IMR-90 (cell line): ENCODE measurements around the gene SARM1. TPM values are rescaled to one million over a fixed set of nuclear protein-coding genes. Genes with fewer than 3 reads are reported as not detected.

Source experiments
- ATAC-seq: fragments of 200-7000 bp; cut with Tn5 transposase; 2 replicates; pipeline ENCODE4 v1.9.1; 2020; ENCODE audit warnings: low read depth, mild to moderate bottlenecking, moderate library complexity
- BruUV-seq: library from RNA; stranded (reverse); fragments of 400-500 nt; replicated peaks from 2 replicates; lab custom pipeline; 2021; lab: Mats Ljungman, UMichigan
- CTCF ChIA-PET: fragments of 300-600 bp; formaldehyde crosslinking; extraction: SDS; loops from one replicate; lab custom pipeline; 2021; ENCODE audit warnings: antibody characterized with exemption; lab: Yijun Ruan, JAX
- POLR2A ChIA-PET: fragments of 300-600 bp; sonication (Branson Sonifier 250); formaldehyde crosslinking; loops from one replicate; lab custom pipeline; 2022; ENCODE audit warnings: antibody characterized with exemption; ENCODE audit not compliant: unreplicated experiment; lab: Charles Lee
- DNase-seq: peaks from one replicate; pipeline ENCODE4 v3.0.0; 2013
- H2AFZ ChIP-seq: replicated peaks from 2 replicates; pipeline ENCODE3; 2013; ENCODE audit warnings: low read length, mild to moderate bottlenecking; ENCODE audit not compliant: poor library complexity
- H2AK5ac ChIP-seq: 2 replicates; pipeline ENCODE4 v1.6.1; 2013; ENCODE audit warnings: low read depth, low read length, inconsistent platforms
- H2AK9ac ChIP-seq: replicated peaks from 2 replicates; pipeline ENCODE3; 2013; ENCODE audit warnings: mild to moderate bottlenecking, low read depth, low read length, moderate library complexity; ENCODE audit not compliant: poor library complexity
- H2BK120ac ChIP-seq: 2 replicates; pipeline ENCODE4 v1.6.1; 2013; ENCODE audit warnings: low read depth, low read length, inconsistent platforms
- H2BK15ac ChIP-seq: 3 replicates; pipeline ENCODE4 v1.6.1; 2013; ENCODE audit warnings: low read depth, low read length, inconsistent platforms
- H2BK20ac ChIP-seq: 2 replicates; pipeline ENCODE4 v1.6.1; 2013; ENCODE audit warnings: low read depth, mild to moderate bottlenecking, inconsistent platforms, low read length, moderate library complexity
- H2BK5ac ChIP-seq: 2 replicates; pipeline ENCODE4 v1.6.1; 2013; ENCODE audit warnings: mild to moderate bottlenecking, low read depth, low read length, inconsistent platforms; ENCODE audit not compliant: poor library complexity, severe bottlenecking
- H3K14ac ChIP-seq: replicated peaks from 2 replicates; pipeline ENCODE4 v1.6.1; 2013; ENCODE audit warnings: low read depth, low read length, inconsistent platforms
- H3K18ac ChIP-seq: 2 replicates; pipeline ENCODE4 v1.6.1; 2013; ENCODE audit warnings: low read depth, low read length, control low read depth
- H3K23ac ChIP-seq: 2 replicates; pipeline ENCODE4 v1.6.1; 2013; ENCODE audit warnings: low read depth, low read length, inconsistent platforms
- H3K27ac ChIP-seq: 2 replicates; pipeline ENCODE4 v1.5.1; 2013; ENCODE audit warnings: mild to moderate bottlenecking, control low read depth, low read length; ENCODE audit not compliant: insufficient read depth
- H3K27me3 ChIP-seq: 2 replicates; pipeline ENCODE4 v1.6.1; 2013; ENCODE audit warnings: low read length; ENCODE audit not compliant: control insufficient read depth, insufficient read depth
- H3K36me3 ChIP-seq: 2 replicates; pipeline ENCODE4 v1.6.1; 2013; ENCODE audit warnings: low read length, mixed read lengths; ENCODE audit not compliant: control insufficient read depth, insufficient read depth
- H3K4ac ChIP-seq: 2 replicates; pipeline ENCODE4 v1.6.1; 2013; ENCODE audit warnings: low read depth, low read length, inconsistent platforms
- H3K4me1 ChIP-seq: 2 replicates; pipeline ENCODE4 v1.6.1; 2013; ENCODE audit warnings: low read length, mixed read lengths; ENCODE audit not compliant: control insufficient read depth, insufficient read depth
- H3K4me2 ChIP-seq: 2 replicates; pipeline ENCODE4 v1.6.1; 2013; ENCODE audit warnings: low read depth, mild to moderate bottlenecking, control low read depth, low read length, moderate library complexity
- H3K4me3 ChIP-seq: 2 replicates; pipeline ENCODE4 v1.5.1; 2013; ENCODE audit warnings: low read depth, mild to moderate bottlenecking, control low read depth, low read length, moderate library complexity; ENCODE audit not compliant: insufficient read depth
- H3K56ac ChIP-seq: 2 replicates; pipeline ENCODE4 v1.6.1; 2013; ENCODE audit warnings: low read length, inconsistent platforms; ENCODE audit not compliant: insufficient read depth; ENCODE audit errors: extremely low read depth
- H3K79me1 ChIP-seq, 2 experiments: 2 replicates each; pipeline ENCODE4 v1.6.1; 2013; ENCODE audit warnings: low read length in 2 of 2, inconsistent platforms in 1 of 2, low read depth in 1 of 2
- H3K9ac ChIP-seq: 2 replicates; pipeline ENCODE4 v1.6.1; 2013; ENCODE audit warnings: low read depth, low read length, control low read depth
- H3K9me1 ChIP-seq: 2 replicates; pipeline ENCODE4 v1.6.1; 2013; ENCODE audit warnings: low read length, inconsistent platforms; ENCODE audit not compliant: insufficient read depth
- H3K9me3 ChIP-seq: 2 replicates; pipeline ENCODE4 v1.6.1; 2013; ENCODE audit warnings: low read length; ENCODE audit not compliant: control insufficient read depth, insufficient read depth
- H4K20me1 ChIP-seq: 2 replicates; pipeline ENCODE4 v1.6.1; 2013; ENCODE audit warnings: low read length, inconsistent platforms; ENCODE audit not compliant: insufficient read depth
- H4K5ac ChIP-seq: 2 replicates; pipeline ENCODE4 v1.6.1; 2013; ENCODE audit warnings: mild to moderate bottlenecking, low read depth, low read length, control low read depth
- H4K8ac ChIP-seq, 2 experiments: 2 replicates each; pipeline ENCODE4 v1.6.1; 2013; ENCODE audit warnings: low read depth in 2 of 2, low read length in 2 of 2, control low read depth in 1 of 2, inconsistent platforms in 1 of 2
- H4K91ac ChIP-seq: 2 replicates; pipeline ENCODE4 v1.6.1; 2013; ENCODE audit warnings: low read depth, low read length, inconsistent platforms; ENCODE audit not compliant: insufficient read depth
- BHLHE40 ChIP-seq: fragments of 150-350 bp; IDR thresholded peaks from 2 replicates; pipeline ENCODE4 v1.6.1; 2016; ENCODE audit warnings: mild to moderate bottlenecking, low read depth, low read length
- CEBPB ChIP-seq: IDR thresholded peaks from 2 replicates; pipeline ENCODE4 v1.6.1; 2012; ENCODE audit warnings: low read depth, low read length, improper control_type of control experiment
- CHD1 ChIP-seq: IDR thresholded peaks from 2 replicates; pipeline ENCODE4 v1.6.1; 2012; ENCODE audit warnings: low read depth, low read length, improper control_type of control experiment
- CTCF ChIP-seq: conservative IDR thresholded peaks from 2 replicates; pipeline ENCODE4 v1.5.1; 2012; ENCODE audit warnings: mild to moderate bottlenecking, low read depth, low read length, improper control_type of control experiment
- ELK1 ChIP-seq: fragments of 150-350 bp; IDR thresholded peaks from 2 replicates; pipeline ENCODE4 v1.6.1; 2016; ENCODE audit warnings: low read depth, mild to moderate bottlenecking, low read length, moderate library complexity, borderline replicate concordance
- FOS ChIP-seq: fragments of 150-350 bp; IDR thresholded peaks from 2 replicates; pipeline ENCODE4 v1.6.1; 2016; ENCODE audit warnings: low read depth, low read length
- MAFK ChIP-seq: IDR thresholded peaks from 2 replicates; pipeline ENCODE4 v1.6.1; 2012; ENCODE audit warnings: low read depth, low read length, improper control_type of control experiment
- MAZ ChIP-seq: IDR thresholded peaks from 2 replicates; pipeline ENCODE4 v1.6.1; 2012; ENCODE audit warnings: low read depth, mild to moderate bottlenecking, low read length, improper control_type of control experiment, moderate library complexity, borderline replicate concordance
- MXI1 ChIP-seq: IDR thresholded peaks from 2 replicates; pipeline ENCODE4 v1.6.1; 2012; ENCODE audit warnings: low read depth, mild to moderate bottlenecking, low read length, moderate library complexity, borderline replicate concordance
- POLR2A ChIP-seq: IDR thresholded peaks from 2 replicates; pipeline ENCODE4 v1.6.1; 2012; ENCODE audit warnings: mild to moderate bottlenecking, low read depth, low read length
- RAD21 ChIP-seq: IDR thresholded peaks from 2 replicates; pipeline ENCODE4 v1.6.1; 2012; ENCODE audit warnings: low read length, improper control_type of control experiment
- RCOR1 ChIP-seq: IDR thresholded peaks from 2 replicates; pipeline ENCODE4 v1.6.1; 2012; ENCODE audit warnings: mild to moderate bottlenecking, low read length, improper control_type of control experiment; ENCODE audit not compliant: insufficient replicate concordance
- RFX5 ChIP-seq: IDR thresholded peaks from 2 replicates; pipeline ENCODE4 v1.8.0; 2012; ENCODE audit warnings: low read depth, mild to moderate bottlenecking, low read length, moderate library complexity
- SMC3 ChIP-seq: fragments of 150-350 bp; IDR thresholded peaks from 2 replicates; pipeline ENCODE4 v1.6.1; 2016; ENCODE audit warnings: low read depth, mild to moderate bottlenecking, antibody characterized with exemption, low read length, moderate library complexity
- WGBS, 2 experiments: methylation state at CpG; one replicate each; pipeline versions ENCODE4 v1.1.5 to v1.1.7; 2013; ENCODE audit warnings: missing lambda C conversion rate in 2 of 2; ENCODE audit not compliant: insufficient read length in 1 of 2; ENCODE audit errors: extremely low coverage in 2 of 2; 5-methylcytosine and 5-hydroxymethylcytosine counted together
- dilution Hi-C: fragments of 300-500 bp; cut with HindIII; formaldehyde crosslinking; loops from one replicate; pipeline ENCODE4 v1.14.3; 2018; ENCODE audit warnings: low sequenced_read_pairs; ENCODE audit not compliant: unreplicated experiment
- in situ Hi-C: fragments of 300-500 bp; cut with MboI; formaldehyde crosslinking; loops from 3 replicates; pipeline ENCODE4 v1.14.3; 2019; ENCODE audit warnings: low sequenced_read_pairs, inconsistent platforms, mixed read lengths
- intact Hi-C: fragments of 100-400 bp; cut with micrococcal nuclease; formaldehyde crosslinking; loops from 2 replicates; pipeline ENCODE4 v1.10.0; 2022
- polyA plus RNA-seq, 3 experiments: library from polyadenylated mRNA; depleted of rRNA; stranded (reverse); fragments of >200 nt; gene quantifications; 2 replicates each; pipeline ENCODE4 v1.2.3, GENCODE V29; 2012; ENCODE audit warnings: low replicate concordance in 1 of 3
- total RNA-seq: library from RNA; depleted of rRNA; stranded (reverse); fragments of >200 nt; gene quantifications from 2 replicates; pipeline ENCODE4 v1.2.3, GENCODE V29; 2012

Gene SARM1
- total and polyA plus RNA-seq, 2 of the 4 experiments (the other 2 are of a cell fraction): 3.4 to 11.4 TPM

GRCh38 chr17:28357061-28357900 is 14.2 kb upstream of the SARM1 start, which contains the start of gene POLDIP2:
POLDIP2 (minus strand) TSS chr17:28357527; CDS start chr17:28357448, 79 bp downstream.
- peaks cover 42 to 56% of the 10 kb centered on the region in 2 experiments for H3K79me1 ChIP-seq
- H3K9ac ChIP-seq: peak within 1 kb of the TSS; percentile 90
- peak within 1 kb of the TSS; percentile 86; the same call in 1 of the 2 replicates for H3K56ac ChIP-seq
- ChIA-PET POLR2A (interaction anchor here (0.6 to 1.6 kb wide), 4 partner anchors 10 to 323 kb away, joined by 4 to 10 read pairs (median 6); partner anchors contain the start of genes TNFAIP1 and VTN), CTCF (interaction anchor here (1.5 kb wide), 1 partner anchor 13 kb away, joined by 6 read pairs; the partner anchor contains the start of gene VTN)
- no peak within 1 kb of the TSS for H3K18ac ChIP-seq
- peak within 1 kb of the TSS; percentile 93 for H3K4me2 ChIP-seq
- H4K91ac ChIP-seq: peak within 1 kb of the TSS; percentile 85
- BruUV-seq: TSS peak; percentile 56
- H3K14ac ChIP-seq: peak within 1 kb of the TSS; percentile 92
- H4K8ac ChIP-seq: peak within 1 kb of the TSS; percentile 97 to 99
- no peaks in the 10 kb centered on the region for H3K9me3 ChIP-seq
- H2AK5ac ChIP-seq: peak within 1 kb of the TSS; percentile 68
- 0 out of 2 replicates have a peak within 1 kb of the TSS, but pooled peaks have one; percentile 14 for H2BK120ac ChIP-seq
- H3K4ac ChIP-seq: peak within 1 kb of the TSS; percentile 87
- H2AK9ac ChIP-seq: peak within 1 kb of the TSS; percentile 94
- peak within 1 kb of the TSS; percentile 57 for H2BK5ac ChIP-seq
- no peak within 1 kb of the TSS for H2BK15ac ChIP-seq
- H3K23ac ChIP-seq: peak within 1 kb of the TSS; percentile 54
- in situ Hi-C loops (no loop called here), intact Hi-C loops (no loop called here), dilution Hi-C loops (no loop called here)
- DNase-seq: peak; percentile 92
- H3K4me3 ChIP-seq: peak within 1 kb of the TSS; percentile 80
- peak within 1 kb of the TSS; percentile 97 for H2AFZ ChIP-seq
- H3K4me1 ChIP-seq: peaks cover 3% of the 10 kb centered on the region
- H3K27me3 ChIP-seq: no peaks in the 10 kb centered on the region
- no peak within 1 kb of the TSS for H2BK20ac ChIP-seq
- peak; percentile 99 for ATAC-seq
- peaks cover 36% of the 10 kb centered on the region for H3K36me3 ChIP-seq
- H4K20me1 ChIP-seq: no peaks in the 10 kb centered on the region
- 0% methylated on average over 41 of the region's 80 CpGs; no CpG with 5 or more reads in 1 of the 2 experiments for WGBS, 2 experiments
- peak within 1 kb of the TSS; percentile 84 for H3K27ac ChIP-seq
- peak within 1 kb of the TSS; percentile 74 for H4K5ac ChIP-seq
- no peaks in the 10 kb centered on the region; the same call in 1 of the 2 replicates for H3K9me1 ChIP-seq
- TF ChIP-seq CTCF (0 out of 2 replicates have a peak, but pooled peaks have one; percentile 5), RAD21 (0 out of 2 replicates have a peak, but pooled peaks have one; percentile 27), POLR2A (peak; percentile 97), RCOR1 (no peak), MXI1 (no peak; the same call in 1 of the 2 replicates), MAFK (no peak), BHLHE40 (0 out of 2 replicates have a peak, but pooled peaks have one; percentile 30), FOS (no peak), MAZ (peak; percentile 57; the same call in 1 of the 2 replicates), ELK1 (no peak), CEBPB (no peak), CHD1 (no peak), SMC3 (peak; percentile 2; the same call in 1 of the 2 replicates), RFX5 (no peak)
